SU-DHL-6 (cell line): ENCODE results near the gene GAB2.

ENCODE experiments used
- CTCF ChIP-seq: fragments of 200-600 bp; sonication (generic); IDR thresholded peaks from one replicate; pipeline ENCODE4 v1.5.1; 2017; ENCODE audit warnings: antibody characterized with exemption, mild to moderate bottlenecking, low read length, moderate library complexity; ENCODE audit not compliant: insufficient read depth, poor library complexity, severe bottlenecking
- EZH2phosphoT487 ChIP-seq: fragments of 200-600 bp; sonication (generic), shearing (Covaris generic); conservative IDR thresholded peaks from 2 replicates; pipeline ENCODE4 v1.6.1; 2018; ENCODE audit warnings: mild to moderate bottlenecking, antibody characterized with exemption, low read length, moderate library complexity, mixed read lengths

DNA sequence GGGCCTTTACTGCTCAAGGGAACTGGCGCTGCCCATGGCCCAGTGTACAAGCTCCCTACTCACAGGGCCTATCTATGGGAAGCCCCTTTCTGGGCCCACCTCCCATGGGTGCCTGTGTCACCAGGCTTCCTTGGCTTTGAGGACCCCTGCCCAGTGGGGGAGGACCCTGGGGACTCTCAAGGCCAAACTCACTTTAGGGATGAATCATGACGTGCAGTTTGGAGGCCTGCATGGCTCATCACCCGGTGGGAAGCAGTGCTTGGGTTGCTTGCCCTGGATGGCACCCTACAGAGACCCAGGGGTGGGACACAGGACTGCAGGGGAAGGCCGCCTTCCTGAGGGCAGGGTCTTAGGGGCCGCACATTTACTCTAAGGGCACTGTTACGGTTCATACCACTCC lies 245.7 kb downstream of the GAB2 start:
- TF ChIP-seq EZH2phosphoT487 (no peak), CTCF (no peak)
